OCI-LY3 (cell line): ENCODE measurements around the gene DEFB114.

Source experiments
- CTCF ChIP-seq: fragments of 200-600, 300-600 bp; sonication (generic); IDR thresholded peaks from 2 replicates; pipeline ENCODE4 v1.5.1; 2014; ENCODE audit warnings: antibody characterized with exemption, low read length, low read depth
- EZH2phosphoT487 ChIP-seq: fragments of 200-600 bp; shearing (Covaris generic); IDR thresholded peaks from 2 replicates; pipeline ENCODE4 v1.6.1; 2018; ENCODE audit warnings: antibody characterized with exemption, mixed run types, low read depth

GRCh38 chr6:49933526-49933925 lies 30.4 kb downstream of the DEFB114 start:
- TF ChIP-seq CTCF = no peak
- TF ChIP-seq EZH2phosphoT487 = no peak
